Mesodermal cell (in vitro differentiated cells): ENCODE data around the gene GRIK3.

ENCODE experiments used
- H3K27ac ChIP-seq: 2 replicates; pipeline ENCODE4 v1.7.0; 2013; ENCODE audit warnings: mild to moderate bottlenecking, low read depth, low read length, moderate library complexity; ENCODE audit not compliant: severe bottlenecking
- H3K36me3 ChIP-seq: 2 replicates; pipeline ENCODE4 v1.7.1; 2013; ENCODE audit warnings: mild to moderate bottlenecking, low read length, moderate library complexity; ENCODE audit not compliant: control insufficient read depth, insufficient read depth
- H3K4me1 ChIP-seq: one replicate; pipeline ENCODE4 v1.7.1; 2013; ENCODE audit warnings: mild to moderate bottlenecking, low read length; ENCODE audit not compliant: insufficient read depth, control insufficient read depth, poor library complexity, severe bottlenecking
- H3K4me3 ChIP-seq: 2 replicates; pipeline ENCODE4 v1.7.0; 2013; ENCODE audit warnings: low read length, control low read depth, mild to moderate bottlenecking; ENCODE audit not compliant: insufficient read depth, poor library complexity, severe bottlenecking; ENCODE audit errors: extremely low read depth
- H3K9me3 ChIP-seq: 2 replicates; pipeline ENCODE4 v1.7.1; 2013; ENCODE audit warnings: mild to moderate bottlenecking, low read length, moderate library complexity; ENCODE audit not compliant: control insufficient read depth
- WGBS, 2 experiments: methylation state at CpG; one replicate each; pipeline ENCODE4 v1.1.5; 2013; ENCODE audit warnings: missing lambda C conversion rate in 2 of 2; ENCODE audit not compliant: insufficient coverage in 2 of 2; 5-methylcytosine and 5-hydroxymethylcytosine counted together

GRIK3 gene

DNA sequence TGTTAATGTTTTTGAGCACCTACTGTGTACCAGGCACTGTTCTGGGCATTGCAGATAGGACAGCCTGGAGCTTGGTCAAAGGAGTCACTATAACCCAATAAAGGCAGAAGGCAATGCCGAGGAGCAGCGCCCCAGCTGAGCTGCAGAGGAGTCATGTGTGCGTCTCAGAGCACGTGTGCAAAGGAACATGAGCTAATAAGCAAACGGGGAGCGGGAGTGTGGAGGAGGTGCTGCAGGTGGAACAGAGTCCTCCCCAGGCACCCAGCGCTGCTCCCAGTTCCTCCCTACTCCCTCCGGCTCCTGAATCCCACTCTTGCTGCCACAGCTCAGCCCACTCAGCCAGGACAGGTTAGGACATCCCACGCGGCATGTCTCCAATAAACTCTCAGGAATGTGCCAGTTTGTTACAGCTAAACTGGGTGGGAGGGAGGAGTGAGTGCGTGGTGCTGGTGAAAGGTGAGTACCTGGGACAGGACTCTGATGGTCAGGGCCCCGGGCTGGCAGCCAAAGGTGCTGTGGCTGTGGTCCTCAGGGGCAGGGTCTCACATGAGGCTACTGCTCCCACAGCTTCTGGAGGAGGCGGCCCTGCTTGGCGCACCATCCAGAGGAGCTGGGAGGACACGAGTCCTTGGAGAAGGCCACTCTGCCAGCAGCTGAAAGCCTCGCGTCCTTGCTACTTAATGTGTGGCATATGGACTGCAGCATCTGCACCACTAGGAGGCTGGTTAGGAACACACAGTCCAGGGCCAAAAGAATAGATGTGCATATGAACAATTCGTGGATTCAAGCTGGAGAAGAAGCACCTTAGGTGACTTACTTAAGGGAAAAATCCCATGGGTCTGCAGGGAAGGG, 52.3 kb downstream of the GRIK3 start:
- Histone ChIP-seq H3K27ac (no peak overlapping the region), H3K4me1 (no peaks in the 10 kb centered on the region), H3K36me3 (no peaks in the 10 kb centered on the region), H3K9me3 (no peaks in the 10 kb centered on the region), H3K4me3 (no peak overlapping the region)
- 84 to 91% methylated on average over 12 to 16 of the region's 18 CpGs for WGBS, 2 experiments

DNA sequence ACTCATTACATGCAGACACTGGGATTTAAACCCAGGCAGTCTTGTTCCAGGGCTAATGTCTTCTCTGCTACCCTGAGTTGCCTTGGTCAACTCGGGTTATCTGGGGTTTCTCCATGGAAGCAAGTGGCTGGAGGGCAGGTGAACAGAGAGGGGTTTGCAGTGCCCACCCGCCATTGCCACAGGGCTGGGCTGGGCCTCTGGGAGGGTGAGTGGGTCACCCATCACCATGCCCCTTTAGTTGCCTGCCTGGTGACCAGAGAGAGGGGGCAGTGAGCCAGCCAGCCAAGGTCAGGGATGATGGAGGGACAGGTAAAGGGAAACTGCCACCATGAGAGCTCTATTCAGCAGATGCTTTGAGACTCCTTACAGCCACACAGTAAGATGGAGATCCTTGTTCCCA, 53.2 kb downstream of the GRIK3 start:
- H3K36me3 ChIP-seq: no peaks in the 10 kb centered on the region
- WGBS, 2 experiments: 79 to 82% methylated on average over 2 of the region's 2 CpGs
- H3K4me3 ChIP-seq: no peak overlapping the region
- H3K27ac ChIP-seq: no peak overlapping the region
- no peaks in the 10 kb centered on the region for H3K9me3 ChIP-seq
- H3K4me1 ChIP-seq: no peaks in the 10 kb centered on the region

DNA sequence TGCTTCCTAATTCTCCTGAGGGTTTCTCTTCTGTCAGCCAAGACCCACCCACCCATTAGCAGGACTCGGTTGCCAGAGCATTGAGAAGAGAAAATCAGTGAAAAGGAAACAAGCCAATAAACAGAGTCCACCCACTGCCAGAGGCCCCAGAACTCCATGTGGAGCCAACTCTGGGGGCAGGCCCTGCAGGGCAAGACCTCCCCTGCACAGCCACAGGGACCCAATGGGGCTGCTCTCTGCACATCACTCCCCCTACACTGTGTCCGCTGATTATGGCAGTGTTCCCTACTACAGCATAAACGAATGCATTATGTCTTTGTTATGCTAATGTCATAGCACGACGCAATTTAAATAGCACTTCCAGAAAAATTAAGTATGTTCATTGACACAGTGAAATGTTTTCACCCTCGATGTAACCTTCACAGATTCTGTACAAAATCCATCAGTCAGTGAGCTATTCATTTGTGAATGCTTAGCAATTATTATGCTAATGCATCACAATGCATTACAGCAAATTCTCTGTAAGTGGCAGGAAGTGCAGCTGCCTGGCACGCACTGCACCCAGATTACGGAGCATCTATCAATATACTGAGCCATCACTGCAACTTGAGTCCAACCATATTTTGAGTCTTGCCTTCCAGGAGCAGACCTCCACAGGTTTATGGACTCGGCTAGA, 56.4 kb downstream of the GRIK3 start:
- no peak overlapping the region for H3K4me3 ChIP-seq
- no peak overlapping the region for H3K27ac ChIP-seq
- WGBS, 2 experiments: 77 to 86% methylated on average over 4 to 6 of the region's 9 CpGs

DNA sequence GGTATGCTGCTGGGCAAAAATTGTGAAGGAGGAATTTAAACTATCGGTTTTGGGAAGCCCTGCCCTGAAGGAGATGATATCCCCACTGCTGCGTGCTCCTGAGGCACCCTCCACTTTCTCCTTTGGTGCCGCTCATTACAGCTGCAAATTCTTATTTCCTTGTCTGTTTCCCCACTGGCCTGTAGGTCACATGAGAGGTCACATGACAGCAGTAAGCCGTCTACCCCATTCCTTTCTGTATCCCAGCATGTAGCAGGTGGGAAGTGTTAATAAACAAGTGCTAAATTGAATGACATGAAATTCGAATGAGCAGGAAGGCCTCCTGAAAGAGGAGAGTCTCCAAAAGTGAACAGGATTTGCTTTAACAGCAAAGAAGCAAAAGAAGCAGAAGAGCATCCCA, 58.7 kb downstream of the GRIK3 start:
- H3K4me1 ChIP-seq: no peaks in the 10 kb centered on the region
- WGBS, 2 experiments: 81 to 82% methylated on average over 4 to 5 of the region's 5 CpGs
- no peak overlapping the region for H3K4me3 ChIP-seq
- no peak overlapping the region for H3K27ac ChIP-seq
- H3K9me3 ChIP-seq: no peaks in the 10 kb centered on the region
- no peaks in the 10 kb centered on the region for H3K36me3 ChIP-seq

More for the DNA sequence above, 56.4 kb downstream of the GRIK3 start:
- H3K9me3 ChIP-seq: no peaks in the 10 kb centered on the region
- no peaks in the 10 kb centered on the region for H3K4me1 ChIP-seq
- no peaks in the 10 kb centered on the region for H3K36me3 ChIP-seq

DNA sequence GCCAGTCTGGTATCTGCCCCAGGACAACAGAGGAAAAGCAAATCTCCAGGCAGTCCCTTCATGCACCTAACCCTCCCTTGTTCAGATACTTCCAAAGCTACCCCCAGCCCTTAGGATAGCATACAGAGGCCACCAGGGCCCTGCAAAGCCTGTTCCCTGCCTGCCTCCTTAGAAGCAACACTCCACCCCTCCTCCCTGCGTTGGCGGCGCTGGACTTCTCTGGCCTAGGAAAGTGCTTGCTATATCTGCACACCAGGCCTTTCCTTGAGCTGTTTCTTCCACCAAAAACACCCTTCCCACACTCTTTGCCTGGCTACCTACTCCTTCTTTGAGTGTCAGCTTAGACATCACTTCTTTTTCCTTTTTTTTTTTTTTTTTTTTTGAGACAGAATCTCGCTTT, 61.3 kb downstream of the GRIK3 start:
- Histone ChIP-seq H3K36me3 (no peaks in the 10 kb centered on the region), H3K9me3 (no peaks in the 10 kb centered on the region), H3K4me3 (no peak overlapping the region), H3K4me1 (no peaks in the 10 kb centered on the region), H3K27ac (no peak overlapping the region)
- WGBS, 2 experiments: 92 to 100% methylated on average over 3 of the region's 4 CpGs

DNA sequence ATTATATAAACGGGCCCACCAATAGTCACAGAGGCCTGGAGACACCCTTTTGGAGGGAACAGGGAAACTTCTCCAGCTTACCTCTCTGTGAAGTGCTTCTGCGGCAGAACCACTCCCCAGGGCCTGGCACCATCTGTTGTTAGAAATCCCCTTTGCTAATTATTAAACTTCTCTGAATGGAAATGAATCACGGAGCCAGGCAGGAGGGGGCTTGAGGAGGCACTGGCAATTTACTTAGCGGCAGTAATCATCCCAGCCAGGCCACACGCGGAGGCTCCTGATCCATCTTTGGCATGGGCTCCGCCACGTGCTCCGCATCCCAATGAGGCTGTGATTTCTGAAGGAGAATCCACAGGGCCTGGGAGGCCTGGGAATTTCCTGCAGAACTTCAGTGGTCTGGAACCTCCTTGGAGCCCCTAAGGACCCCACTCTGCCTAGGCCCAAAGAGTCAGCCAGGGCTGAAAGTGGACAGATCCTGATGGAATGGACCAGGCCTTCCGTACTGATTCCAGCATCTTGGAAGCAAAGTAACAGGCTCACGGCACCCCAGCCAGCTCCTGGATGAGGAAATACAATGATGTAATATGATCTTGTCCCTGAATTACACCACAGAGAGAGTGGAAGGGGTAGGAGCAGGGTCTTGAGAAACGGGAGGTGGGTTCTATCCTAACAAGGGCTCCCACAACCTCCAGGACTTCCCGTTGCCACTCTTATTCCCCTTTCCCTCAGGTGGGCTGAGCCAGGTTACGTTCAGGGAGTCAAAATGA, 62.3 kb downstream of the GRIK3 start:
- Histone ChIP-seq H3K4me1 (no peaks in the 10 kb centered on the region), H3K4me3 (no peak overlapping the region), H3K9me3 (no peaks in the 10 kb centered on the region), H3K36me3 (no peaks in the 10 kb centered on the region), H3K27ac (no peak overlapping the region)
- 78 to 86% methylated on average over 10 to 13 of the region's 14 CpGs for WGBS, 2 experiments

DNA sequence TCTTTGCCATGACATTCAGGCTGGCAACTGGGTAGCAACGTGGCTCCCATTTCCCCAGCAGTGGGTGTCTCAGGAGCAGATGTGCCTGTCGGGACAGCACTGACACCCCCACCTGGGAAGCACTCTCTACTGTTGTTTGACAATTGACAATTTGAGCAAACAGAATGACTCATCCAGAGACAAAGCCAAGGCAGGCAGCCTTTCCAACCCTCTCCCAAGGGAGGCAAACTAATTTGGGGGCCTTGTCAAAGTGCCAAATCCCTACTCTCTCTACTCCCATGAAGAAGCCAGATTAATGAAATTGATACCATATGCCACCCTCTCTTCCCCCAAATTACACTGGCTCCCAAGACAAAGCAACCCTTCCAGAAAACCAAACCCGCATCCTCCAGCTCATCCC, 65.6 kb downstream of the GRIK3 start:
- H3K27ac ChIP-seq: no peak overlapping the region
- no peaks in the 10 kb centered on the region for H3K36me3 ChIP-seq
- no peaks in the 10 kb centered on the region for H3K9me3 ChIP-seq
- 58 to 75% methylated on average over 2 to 3 of the region's 3 CpGs for WGBS, 2 experiments
- no peaks in the 10 kb centered on the region for H3K4me1 ChIP-seq
- H3K4me3 ChIP-seq: no peak overlapping the region

DNA sequence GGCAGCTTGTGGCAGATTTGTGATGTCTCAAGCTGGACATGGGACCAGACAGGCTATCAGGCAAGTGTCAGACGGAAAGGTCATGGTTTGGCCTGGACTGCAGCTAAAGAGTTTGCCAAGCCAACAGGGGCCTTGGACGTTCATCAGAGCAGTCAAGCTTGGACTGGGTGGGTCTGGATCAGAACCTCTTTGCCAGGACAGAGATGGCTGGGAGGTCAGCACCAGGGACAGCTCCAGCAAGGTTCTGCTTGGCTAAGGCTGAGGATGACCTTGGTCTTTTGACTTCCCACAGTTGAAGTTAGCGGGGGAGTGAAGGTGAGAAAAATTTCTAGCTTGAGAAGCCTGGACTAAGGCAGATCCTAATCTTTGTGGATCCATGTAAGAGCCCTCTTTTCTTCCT, 68.1 kb downstream of the GRIK3 start:
- H3K4me1 ChIP-seq: no peaks in the 10 kb centered on the region
- no peak overlapping the region for H3K4me3 ChIP-seq
- no peak overlapping the region for H3K27ac ChIP-seq
- H3K36me3 ChIP-seq: no peaks in the 10 kb centered on the region
- 44 to 56% methylated on average over 3 of the region's 3 CpGs for WGBS, 2 experiments
- H3K9me3 ChIP-seq: no peaks in the 10 kb centered on the region

DNA sequence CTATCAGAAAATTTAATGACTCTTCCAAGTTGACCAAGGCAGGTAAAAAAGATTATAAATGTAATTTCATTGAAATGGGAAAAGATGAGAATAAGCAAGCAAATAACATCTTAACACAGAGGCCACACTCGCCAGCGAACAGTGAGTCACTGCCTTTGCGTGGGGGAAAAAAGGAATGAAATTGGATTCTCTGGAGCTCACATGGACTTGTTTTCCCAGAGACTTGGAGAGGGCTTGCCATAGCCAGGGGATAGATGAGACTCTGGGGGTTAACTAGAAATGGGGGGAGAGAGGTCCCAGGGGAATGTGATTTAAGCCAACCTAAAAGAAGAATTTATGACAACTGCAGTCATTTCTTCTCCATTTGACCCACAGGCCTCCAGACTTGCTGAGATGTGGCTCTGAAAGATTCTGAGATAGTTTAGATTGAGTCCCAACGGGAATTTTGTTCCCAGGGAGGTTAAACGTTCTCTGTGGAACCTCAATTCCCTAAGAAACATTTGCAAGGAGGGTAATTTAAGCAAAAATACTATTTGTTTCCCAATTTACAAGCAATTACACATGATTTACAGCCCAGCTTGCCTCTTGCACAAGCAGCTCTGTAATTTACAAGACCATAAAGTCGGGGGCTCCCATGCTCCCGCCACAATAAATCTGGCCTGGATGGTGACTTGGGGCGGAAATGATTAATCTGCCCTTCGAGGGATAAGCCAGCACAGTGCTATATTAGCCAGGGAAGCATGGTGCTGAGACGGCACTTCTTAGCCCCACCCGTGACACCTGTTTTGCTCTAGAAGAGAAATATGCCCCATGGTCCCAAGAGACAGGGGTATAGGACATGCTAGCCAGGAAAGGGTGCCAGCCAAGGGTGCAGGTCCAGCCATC, 68.8 kb downstream of the GRIK3 start:
- H3K4me1 ChIP-seq: no peaks in the 10 kb centered on the region
- H3K27ac ChIP-seq: no peak overlapping the region
- no peaks in the 10 kb centered on the region for H3K9me3 ChIP-seq
- H3K4me3 ChIP-seq: no peak overlapping the region
- H3K36me3 ChIP-seq: no peaks in the 10 kb centered on the region
- 85% methylated on average over 7 to 10 of the region's 11 CpGs for WGBS, 2 experiments

DNA sequence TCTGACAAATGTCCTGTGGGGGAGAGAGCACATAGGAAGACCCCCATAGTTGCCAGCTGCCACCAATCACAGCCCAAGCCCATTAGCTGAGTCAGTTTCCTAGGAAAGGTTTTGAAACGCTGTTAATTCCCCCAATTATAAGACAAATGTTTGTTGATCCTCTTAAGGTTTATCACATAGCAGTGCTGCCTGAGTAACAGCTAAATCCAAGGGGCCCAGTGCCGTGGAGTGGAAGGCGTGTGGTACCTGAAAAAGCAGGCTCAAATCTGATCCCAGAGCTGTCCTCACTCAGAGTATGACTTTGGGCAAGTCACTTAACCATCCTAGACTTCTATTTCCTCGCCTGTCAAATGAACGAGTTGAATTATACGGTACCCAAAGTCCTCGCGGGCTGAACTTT, 69.5 kb downstream of the GRIK3 start:
- Histone ChIP-seq H3K4me3 (no peak overlapping the region), H3K27ac (no peak overlapping the region), H3K9me3 (no peaks in the 10 kb centered on the region), H3K36me3 (no peaks in the 10 kb centered on the region), H3K4me1 (no peaks in the 10 kb centered on the region)
- 79 to 85% methylated on average over 7 to 8 of the region's 8 CpGs for WGBS, 2 experiments
